ENCODE data around the gene LARP1. TPM values are rescaled to one million over a fixed set of nuclear protein-coding genes. Genes with fewer than 3 reads are reported as not detected.
A peak's percentile ranks its signal among the peaks of the same experiment; 100 is the strongest.

LARP1 gene
- total and polyA plus RNA-seq, 4 donors: 15.4 to 142 (median 74.5) TPM

DNA sequence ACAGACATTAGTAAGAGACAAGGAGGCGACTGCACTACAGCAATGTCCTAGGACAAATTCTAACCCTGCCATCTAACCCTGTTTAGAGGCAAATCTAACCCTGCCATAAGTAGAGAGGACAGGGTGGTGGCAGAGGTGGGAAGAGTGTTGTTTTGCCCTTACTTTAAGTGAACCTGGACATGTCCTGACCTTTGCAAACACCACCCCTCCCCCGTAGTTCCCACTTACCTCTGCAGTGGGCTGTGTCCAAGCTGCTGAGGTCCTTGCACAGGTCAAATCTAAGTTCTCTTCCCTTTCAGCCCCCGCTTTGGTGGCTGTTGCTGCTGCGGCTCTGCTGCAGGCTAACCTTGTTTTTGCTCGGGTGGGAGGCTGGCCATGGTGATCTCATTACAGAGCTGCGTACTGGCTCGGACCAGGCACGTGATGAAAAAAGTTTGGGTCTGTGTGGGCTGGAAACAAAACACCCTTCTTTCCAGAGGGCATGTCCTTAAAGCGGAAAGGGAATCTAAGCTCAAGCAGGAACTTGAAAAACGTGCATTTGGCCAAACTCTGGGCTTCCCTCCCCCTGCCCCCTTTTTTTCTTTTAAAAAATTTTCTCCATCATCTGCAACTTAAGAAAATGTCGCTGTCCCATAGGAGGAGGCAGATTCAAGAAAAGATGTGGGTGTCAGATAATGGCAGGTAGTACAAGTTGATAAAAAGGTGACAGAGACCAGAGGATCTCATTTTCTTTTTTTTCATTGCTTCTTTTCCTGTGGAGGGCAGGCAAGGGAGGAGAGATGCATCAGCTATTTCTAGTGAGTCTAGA is 95.3 kb downstream of the LARP1 start, which contains the start of gene FAXDC2:
Gene FAXDC2 (minus strand): TSS at position 349 of the 808 bp plus-strand sequence. CDS start 12,425 bp downstream, outside the sequence.
- intact Hi-C loops (cut with DNase I): no loop called here
- ATAC-seq (ENCODE audit: low FRiP score): peak; percentile 96
- H3K4me3 ChIP-seq (ENCODE audit: low read length in 2 of 2): peak within 1 kb of the TSS; percentile 76 to 85
- WGBS, 2 donors: 2 to 4% methylated on average over 11 of the region's 11 CpGs
- peak within 1 kb of the TSS; percentile 17 to 79 for H3K27ac ChIP-seq (ENCODE audit: low read depth in 1 of 2, low read length in 2 of 2)
- no peaks in the 10 kb centered on the region for H3K36me3 ChIP-seq (ENCODE audit: control insufficient read depth in 1 of 2, insufficient read depth in 2 of 2, low read length in 1 of 2)
- peaks cover 0 to 4% of the 10 kb centered on the region in 2 donors for H3K4me1 ChIP-seq (ENCODE audit: control insufficient read depth in 1 of 2, insufficient read depth in 2 of 2, low read length in 2 of 2)
- no peaks in the 10 kb centered on the region for H3K9me3 ChIP-seq (ENCODE audit: control insufficient read depth, low read length)
- peak; percentile 87 to 89 for DNase-seq
- H3K27me3 ChIP-seq (ENCODE audit: control insufficient read depth in 1 of 2, insufficient read depth in 2 of 2, low read length in 1 of 2): no peaks in the 10 kb centered on the region

DNA sequence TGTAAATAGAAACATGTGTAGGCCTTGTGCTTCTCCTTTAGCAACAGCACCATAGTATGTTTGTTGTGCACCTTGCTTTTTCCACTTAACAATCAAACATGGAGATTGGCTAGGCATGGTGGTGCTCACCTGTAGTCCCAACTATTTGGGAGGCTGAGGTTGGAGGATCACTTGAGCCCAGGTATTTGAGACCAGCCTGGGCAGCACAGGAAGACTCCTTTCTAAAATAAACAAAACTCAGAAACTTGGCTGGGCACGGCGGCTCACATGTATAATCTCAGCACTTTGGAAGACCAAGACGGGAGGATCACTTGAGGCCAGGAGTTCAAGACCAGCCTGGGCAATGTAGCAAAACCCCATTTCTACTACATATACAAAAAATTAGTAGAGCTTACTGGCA is 96.2 kb downstream of the LARP1 start:
- ATAC-seq (ENCODE audit: low FRiP score) (no peak), DNase-seq (no peak)
- Histone ChIP-seq H3K9me3 (ENCODE audit: control insufficient read depth, low read length) (no peaks in the 10 kb centered on the region), H3K4me1 (ENCODE audit: control insufficient read depth in 1 of 2, insufficient read depth in 2 of 2, low read length in 2 of 2) (peaks cover 0 to 4% of the 10 kb centered on the region in 2 donors), H3K27me3 (ENCODE audit: control insufficient read depth in 1 of 2, insufficient read depth in 2 of 2, low read length in 1 of 2) (no peaks in the 10 kb centered on the region), H3K27ac (ENCODE audit: low read depth in 1 of 2, low read length in 2 of 2) (peak overlapping the region in 1 of 2 donors; percentile 45), H3K4me3 (ENCODE audit: low read length in 2 of 2) (no peak overlapping the region), H3K36me3 (ENCODE audit: control insufficient read depth in 1 of 2, insufficient read depth in 2 of 2, low read length in 1 of 2) (no peaks in the 10 kb centered on the region)
- WGBS, 2 donors: 64 to 78% methylated on average over 3 of the region's 3 CpGs
- intact Hi-C loops (cut with DNase I): no loop called here

DNA sequence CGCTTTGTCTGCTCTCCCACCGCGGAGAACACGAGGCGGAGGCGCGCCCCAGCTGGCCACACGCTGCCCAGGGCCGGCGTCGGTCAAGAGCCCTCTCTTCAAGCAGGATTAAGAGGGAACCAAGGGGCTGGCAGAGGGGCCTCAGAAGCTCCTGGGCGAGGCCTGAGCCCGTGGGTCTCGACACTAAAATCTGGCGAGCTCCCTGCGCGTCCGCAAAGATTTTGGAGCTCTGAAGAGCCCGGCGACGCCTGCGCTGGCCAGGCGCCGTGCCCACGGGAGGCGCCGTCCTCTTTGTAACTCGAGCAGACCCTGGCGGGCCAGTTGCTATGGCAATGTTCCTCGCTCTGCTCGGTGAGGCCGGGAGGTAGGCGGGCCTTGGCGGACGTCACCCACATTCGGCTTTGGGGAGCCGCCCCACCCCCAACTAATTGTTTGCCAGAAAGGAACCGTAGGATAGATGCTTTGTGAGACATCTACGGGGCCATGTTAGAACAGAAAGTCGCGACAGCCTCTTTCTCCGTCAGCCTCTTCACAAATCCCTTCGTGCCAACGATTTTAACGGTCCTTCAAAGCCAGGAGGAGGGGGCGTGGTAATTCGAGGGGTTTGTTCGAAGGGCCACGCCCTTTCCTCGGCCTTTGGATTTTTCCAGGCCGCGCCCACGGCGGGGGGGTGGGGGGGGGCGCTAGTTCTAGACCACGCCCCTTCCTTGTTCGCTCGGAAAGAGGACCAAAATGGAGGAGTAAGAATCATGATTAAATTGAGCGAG is 102.5 kb downstream of the LARP1 start:
- DNase-seq: peak; percentile 97
- 0% methylated on average over 59 of the region's 59 CpGs for WGBS, 2 donors
- H3K27ac ChIP-seq (ENCODE audit: low read depth in 1 of 2, low read length in 2 of 2): peak overlapping the region; percentile 8 to 94
- no peaks in the 10 kb centered on the region for H3K36me3 ChIP-seq (ENCODE audit: control insufficient read depth in 1 of 2, insufficient read depth in 2 of 2, low read length in 1 of 2)
- H3K9me3 ChIP-seq (ENCODE audit: control insufficient read depth, low read length): no peaks in the 10 kb centered on the region
- intact Hi-C loops (cut with DNase I): loop anchor here (1.0 to 5.0 kb wide), 3 partner anchors 95 to 175 kb away; partner anchors contain the start of gene LARP1 (in 1 of the 2)
- peak; percentile 95 for ATAC-seq (ENCODE audit: low FRiP score)
- H3K4me1 ChIP-seq (ENCODE audit: control insufficient read depth in 1 of 2, insufficient read depth in 2 of 2, low read length in 2 of 2): peaks cover 2 to 4% of the 10 kb centered on the region in 2 donors
- peak overlapping the region; percentile 46 to 69 for H3K4me3 ChIP-seq (ENCODE audit: low read length in 2 of 2)
- H3K27me3 ChIP-seq (ENCODE audit: control insufficient read depth in 1 of 2, insufficient read depth in 2 of 2, low read length in 1 of 2): no peaks in the 10 kb centered on the region

DNA sequence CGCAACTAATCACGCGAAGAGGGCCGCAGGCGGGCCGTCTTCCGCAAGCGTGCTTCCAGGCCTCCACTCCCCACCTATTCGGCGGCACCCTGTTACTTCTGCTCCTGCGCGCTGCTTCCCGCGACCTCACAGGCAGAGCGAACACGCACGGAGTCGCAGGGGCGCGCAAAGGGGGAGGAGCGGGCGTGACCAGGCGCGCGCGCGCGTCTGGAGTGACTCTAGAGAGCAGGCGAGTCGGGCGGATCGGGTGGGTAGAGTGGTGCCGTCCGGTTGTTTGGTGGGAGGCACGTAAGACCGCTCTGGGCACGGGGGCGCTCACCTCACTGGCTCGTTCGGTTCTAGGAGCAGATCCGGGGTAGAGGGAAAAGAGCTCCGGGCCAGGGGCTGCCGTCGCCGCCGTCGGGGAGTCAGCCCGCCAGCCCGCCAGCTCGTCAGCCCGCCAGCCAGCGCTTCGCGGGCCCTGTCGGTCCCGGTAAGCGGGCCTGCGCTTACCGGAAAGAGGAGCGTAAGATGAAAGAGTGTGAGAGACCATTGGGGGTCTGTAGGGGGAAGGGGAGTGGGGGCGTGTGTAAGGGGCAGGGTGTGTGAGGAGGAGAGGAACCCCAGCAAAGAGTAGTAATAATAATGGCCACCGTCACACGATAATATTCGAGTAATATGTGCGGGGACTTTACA is 103.3 kb downstream of the LARP1 start, which contains the start of gene CNOT8:
Gene CNOT8 (plus strand): TSS at position 331 of the 675 bp plus-strand sequence. CDS start 4,652 bp downstream, outside the sequence.
- peak; percentile 99 to 100 for DNase-seq
- peak; percentile 97 for ATAC-seq (ENCODE audit: low FRiP score)
- Histone ChIP-seq H3K36me3 (ENCODE audit: control insufficient read depth in 1 of 2, insufficient read depth in 2 of 2, low read length in 1 of 2) (no peaks in the 10 kb centered on the region), H3K4me3 (ENCODE audit: low read length in 2 of 2) (peak within 1 kb of the TSS; percentile 80 to 89), H3K27ac (ENCODE audit: low read depth in 1 of 2, low read length in 2 of 2) (peak within 1 kb of the TSS; percentile 50 to 94), H3K27me3 (ENCODE audit: control insufficient read depth in 1 of 2, insufficient read depth in 2 of 2, low read length in 1 of 2) (no peaks in the 10 kb centered on the region), H3K4me1 (ENCODE audit: control insufficient read depth in 1 of 2, insufficient read depth in 2 of 2, low read length in 2 of 2) (peaks cover 2 to 4% of the 10 kb centered on the region in 2 donors), H3K9me3 (ENCODE audit: control insufficient read depth, low read length) (no peaks in the 10 kb centered on the region)
- WGBS, 2 donors: 0% methylated on average over 63 to 65 of the region's 65 CpGs
- intact Hi-C loops (cut with DNase I): loop anchor here (1.0 to 5.0 kb wide), 2 partner anchors 96 to 103 kb away; partner anchors contain the start of gene LARP1 (in 1 of the 2)

DNA sequence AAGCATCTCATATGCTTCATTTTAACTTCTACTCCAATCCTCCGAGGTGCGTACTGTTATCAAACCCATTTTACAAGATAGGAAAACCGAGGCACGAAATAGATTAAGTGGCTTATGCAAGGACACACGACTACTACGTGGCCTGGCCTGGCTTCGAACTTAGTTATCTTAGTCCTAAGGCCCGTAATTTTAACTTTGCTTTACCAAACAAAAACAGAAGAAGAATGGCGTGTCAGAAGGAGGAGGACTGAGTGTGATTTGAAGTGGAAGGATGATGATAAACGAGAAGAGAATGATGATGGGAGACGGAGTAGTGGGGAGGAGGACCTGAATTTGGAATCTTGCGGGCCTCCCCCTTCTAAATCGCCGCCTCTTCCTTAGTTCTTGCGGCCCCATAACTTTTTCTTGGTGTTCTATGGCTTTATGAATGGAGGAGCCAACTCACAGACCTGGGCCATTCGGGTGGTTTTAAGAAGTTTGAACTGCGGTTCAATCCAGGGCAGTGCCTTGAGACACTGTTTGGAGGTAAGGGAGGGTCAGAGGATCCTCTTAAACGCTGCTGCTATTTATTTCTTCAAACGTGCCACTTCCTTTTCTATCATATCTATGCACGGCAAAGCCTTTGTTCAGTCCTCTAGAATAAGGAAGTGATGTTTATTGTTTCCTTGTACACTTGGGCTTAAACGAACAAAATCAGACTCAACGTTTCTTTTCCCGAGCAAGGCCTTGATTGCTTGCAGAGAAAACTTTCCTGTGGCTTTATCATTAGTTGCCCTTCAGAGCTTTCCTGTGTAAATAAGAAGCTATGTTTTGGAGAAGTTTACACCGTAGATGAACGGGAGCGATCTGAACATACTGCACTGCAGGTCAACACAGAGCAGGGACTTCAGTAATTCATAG is 104.0 kb downstream of the LARP1 start:
- intact Hi-C loops (cut with DNase I): loop anchor here (1.0 to 5.0 kb wide), 2 partner anchors 97 to 104 kb away; partner anchors contain the start of gene LARP1 (in 1 of the 2)
- H3K4me3 ChIP-seq (ENCODE audit: low read length in 2 of 2): peak overlapping the region; percentile 80 to 89
- ATAC-seq (ENCODE audit: low FRiP score) (no peak), DNase-seq (no peak)
- WGBS, 2 donors: 1 to 2% methylated on average over 26 of the region's 26 CpGs
- no peaks in the 10 kb centered on the region for H3K9me3 ChIP-seq (ENCODE audit: control insufficient read depth, low read length)
- no peaks in the 10 kb centered on the region for H3K27me3 ChIP-seq (ENCODE audit: control insufficient read depth in 1 of 2, insufficient read depth in 2 of 2, low read length in 1 of 2)
- peaks cover 2 to 4% of the 10 kb centered on the region in 2 donors for H3K4me1 ChIP-seq (ENCODE audit: control insufficient read depth in 1 of 2, insufficient read depth in 2 of 2, low read length in 2 of 2)
- no peaks in the 10 kb centered on the region for H3K36me3 ChIP-seq (ENCODE audit: control insufficient read depth in 1 of 2, insufficient read depth in 2 of 2, low read length in 1 of 2)
- H3K27ac ChIP-seq (ENCODE audit: low read depth in 1 of 2, low read length in 2 of 2): peak overlapping the region; percentile 36 to 90

DNA sequence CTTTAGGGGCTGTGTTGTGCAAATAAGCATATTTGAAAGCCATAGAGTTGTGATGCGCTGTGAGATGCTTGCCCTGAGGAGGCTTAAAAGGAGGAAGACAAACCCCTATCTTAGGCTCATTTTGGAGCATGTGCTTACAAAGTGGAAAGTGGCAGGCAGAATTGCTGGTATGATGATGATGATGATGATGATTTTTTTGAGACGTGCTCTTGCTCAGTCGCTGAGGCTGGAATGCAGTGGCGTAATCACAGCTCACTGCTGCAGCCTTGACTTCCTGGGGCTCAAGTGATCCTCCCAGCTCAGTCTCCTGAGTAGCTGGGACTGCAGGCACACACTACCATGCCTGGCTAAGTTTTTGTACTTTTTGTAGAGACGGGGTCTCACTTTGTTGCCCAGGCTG is 104.9 kb downstream of the LARP1 start:
- Histone ChIP-seq H3K27me3 (ENCODE audit: control insufficient read depth in 1 of 2, insufficient read depth in 2 of 2, low read length in 1 of 2) (no peaks in the 10 kb centered on the region), H3K4me1 (ENCODE audit: control insufficient read depth in 1 of 2, insufficient read depth in 2 of 2, low read length in 2 of 2) (peaks cover 2 to 4% of the 10 kb centered on the region in 2 donors), H3K27ac (ENCODE audit: low read depth in 1 of 2, low read length in 2 of 2) (peak overlapping the region in 1 of 2 donors; percentile 20), H3K9me3 (ENCODE audit: control insufficient read depth, low read length) (no peaks in the 10 kb centered on the region), H3K36me3 (ENCODE audit: control insufficient read depth in 1 of 2, insufficient read depth in 2 of 2, low read length in 1 of 2) (no peaks in the 10 kb centered on the region), H3K4me3 (ENCODE audit: low read length in 2 of 2) (peak overlapping the region; percentile 80 to 89)
- peak in 1 of 2 donors; percentile 72 for DNase-seq
- intact Hi-C loops (cut with DNase I): no loop called here
- 29 to 33% methylated on average over 5 of the region's 5 CpGs for WGBS, 2 donors
- ATAC-seq (ENCODE audit: low FRiP score): no peak

DNA sequence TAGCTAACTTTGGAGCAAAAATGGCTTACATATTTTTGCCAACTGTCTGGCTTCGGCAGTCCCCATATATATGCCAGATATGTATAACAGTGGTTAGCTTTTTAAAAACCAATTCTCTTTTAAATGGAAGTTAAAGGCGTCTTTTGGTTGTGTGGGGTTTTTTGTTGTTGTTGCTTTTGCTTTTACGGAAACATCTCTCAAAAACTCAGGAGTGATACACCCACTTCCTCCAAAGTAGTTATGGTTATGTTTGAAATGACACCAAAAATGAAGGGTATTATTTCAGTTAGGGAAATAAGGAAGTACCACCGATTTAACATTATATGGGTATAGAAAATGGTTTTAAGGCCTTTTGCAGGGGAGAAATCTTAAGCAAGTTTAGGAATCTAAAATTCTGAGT is 105.6 kb downstream of the LARP1 start:
- intact Hi-C loops (cut with DNase I): no loop called here
- 29 to 35% methylated on average over 4 of the region's 4 CpGs for WGBS, 2 donors
- Histone ChIP-seq H3K4me1 (ENCODE audit: control insufficient read depth in 1 of 2, insufficient read depth in 2 of 2, low read length in 2 of 2) (peaks cover 2 to 4% of the 10 kb centered on the region in 2 donors), H3K27ac (ENCODE audit: low read depth in 1 of 2, low read length in 2 of 2) (no peak overlapping the region), H3K27me3 (ENCODE audit: control insufficient read depth in 1 of 2, insufficient read depth in 2 of 2, low read length in 1 of 2) (no peaks in the 10 kb centered on the region), H3K9me3 (ENCODE audit: control insufficient read depth, low read length) (no peaks in the 10 kb centered on the region), H3K36me3 (ENCODE audit: control insufficient read depth in 1 of 2, insufficient read depth in 2 of 2, low read length in 1 of 2) (peaks cover under 1 to 4% of the 10 kb centered on the region in 2 donors), H3K4me3 (ENCODE audit: low read length in 2 of 2) (no peak overlapping the region)
- DNase-seq (no peak), ATAC-seq (ENCODE audit: low FRiP score) (no peak)
